Measurements from ENCODE around the gene TPRX1. TPM values are rescaled to one million over a fixed set of nuclear protein-coding genes. Genes with fewer than 3 reads are reported as not detected.

Gene TPRX1
- total RNA-seq = not detected in 2 replicates

GRCh38 chr19:47804451-47804850, at the start of gene TPRX1:
TPRX1 (minus strand) TSS chr19:47804551; CDS start chr19:47804539, 12 bp downstream.

GRCh38 chr19:47821460-47822020, 17.2 kb upstream of the TPRX1 start, which contains the start of gene CRX:
CRX (plus strand) TSS chr19:47821937; CDS start chr19:47834444, 12,507 bp downstream.

GRCh38 chr19:47778049-47778953, 26.1 kb downstream of the TPRX1 start, which contains the start of gene SELENOW:
SELENOW (plus strand) TSS chr19:47778703; CDS start chr19:47778786, 83 bp downstream.

Small RNA genes within 50 kb of the gene (small RNA-seq; reads per million reads assigned to genes)
- gene AC008745.1 (not detected), gene SNORD23 (not detected)

Other genes with a start within 250 kb of the TPRX1 start
- gene ZNF541, start 231.4 kb downstream of the TPRX1 start, total RNA-seq = 2.7 and 7.5 TPM in 2 replicates
- gene BICRA, start 195.4 kb downstream of the TPRX1 start, total RNA-seq = 7.1 and 16.6 TPM in 2 replicates
- gene EHD2, start 91.1 kb downstream of the TPRX1 start, total RNA-seq = 113 and 126 TPM in 2 replicates
- 92.9 and 107 TPM in 2 replicates for gene NOP53, start 59.0 kb downstream of the TPRX1 start, total RNA-seq
- gene SELENOW, start 25.8 kb downstream of the TPRX1 start, total RNA-seq = 237 and 433 TPM in 2 replicates
- not detected in 2 replicates for gene CRX, start 17.4 kb upstream of the TPRX1 start, total RNA-seq
- gene TPRX2, start 54.7 kb upstream of the TPRX1 start, total RNA-seq = not detected in 2 replicates
- gene SULT2A1, start 81.8 kb upstream of the TPRX1 start, total RNA-seq = not detected in 2 replicates
- not detected in 2 replicates for gene BSPH1, start 187.6 kb upstream of the TPRX1 start, total RNA-seq
- not detected in 2 replicates for gene ELSPBP1, start 190.1 kb upstream of the TPRX1 start, total RNA-seq
- not detected in 2 replicates for gene CABP5, start 239.5 kb upstream of the TPRX1 start, total RNA-seq

Measured in placental epithelial cell (primary cell).